GM08714 (cell line): Measurements from ENCODE around the gene INPP4B.

Experiments used
- H3K4me3 ChIP-seq: fragments of 200-500 bp; sonication (Bioruptor generic); 2 replicates; pipeline ENCODE4 v1.5.1; 2014; ENCODE audit warnings: mild to moderate bottlenecking, low read length, inconsistent platforms
- ZNF274 ChIP-seq: IDR thresholded peaks from 2 replicates; pipeline ENCODE4 v1.6.1; 2012; ENCODE audit warnings: mild to moderate bottlenecking, low read depth, low read length

Gene INPP4B

DNA sequence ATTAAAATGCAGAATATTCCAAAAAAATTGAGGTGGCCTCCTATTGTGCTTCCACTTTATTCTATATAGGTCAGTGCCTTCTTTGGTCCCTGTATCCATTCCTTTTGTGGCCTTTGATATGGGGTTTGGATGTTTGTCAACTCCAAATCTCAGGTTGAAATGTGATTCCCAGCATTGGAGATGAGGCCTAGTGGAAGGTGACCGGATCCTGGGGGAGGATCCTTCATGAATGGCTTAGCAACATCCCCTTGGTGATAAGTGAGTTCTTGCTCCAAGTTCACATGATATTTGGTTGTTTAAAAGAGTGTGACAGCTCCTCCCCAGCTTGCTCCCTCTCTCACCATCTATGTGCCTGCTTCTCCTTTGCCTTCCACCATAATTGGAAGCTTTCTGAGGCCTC lies 380.6 kb downstream of the INPP4B start:
- no peak for TF ChIP-seq ZNF274
- H3K4me3 ChIP-seq, result no peak overlapping the region

DNA sequence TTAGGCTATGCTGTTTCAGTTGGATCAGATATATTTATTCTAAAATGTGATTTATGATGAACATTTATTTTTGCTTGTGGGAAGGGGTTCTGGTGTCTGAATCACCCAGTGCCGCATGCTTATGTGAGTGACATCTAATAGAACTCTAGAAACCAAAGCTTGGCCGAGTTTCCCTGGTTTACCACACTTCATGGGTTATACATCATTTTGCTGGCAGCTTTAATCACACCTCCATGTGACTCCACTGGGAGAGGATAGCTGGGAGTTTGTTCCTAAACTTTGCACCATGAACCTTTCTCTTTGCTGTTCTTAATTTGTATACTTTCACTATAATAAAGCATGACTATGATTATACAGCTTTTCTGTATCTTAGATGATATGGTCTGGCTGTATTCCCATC lies 382.9 kb downstream of the INPP4B start:
- no peak overlapping the region for H3K4me3 ChIP-seq
- TF ChIP-seq ZNF274, result no peak

DNA sequence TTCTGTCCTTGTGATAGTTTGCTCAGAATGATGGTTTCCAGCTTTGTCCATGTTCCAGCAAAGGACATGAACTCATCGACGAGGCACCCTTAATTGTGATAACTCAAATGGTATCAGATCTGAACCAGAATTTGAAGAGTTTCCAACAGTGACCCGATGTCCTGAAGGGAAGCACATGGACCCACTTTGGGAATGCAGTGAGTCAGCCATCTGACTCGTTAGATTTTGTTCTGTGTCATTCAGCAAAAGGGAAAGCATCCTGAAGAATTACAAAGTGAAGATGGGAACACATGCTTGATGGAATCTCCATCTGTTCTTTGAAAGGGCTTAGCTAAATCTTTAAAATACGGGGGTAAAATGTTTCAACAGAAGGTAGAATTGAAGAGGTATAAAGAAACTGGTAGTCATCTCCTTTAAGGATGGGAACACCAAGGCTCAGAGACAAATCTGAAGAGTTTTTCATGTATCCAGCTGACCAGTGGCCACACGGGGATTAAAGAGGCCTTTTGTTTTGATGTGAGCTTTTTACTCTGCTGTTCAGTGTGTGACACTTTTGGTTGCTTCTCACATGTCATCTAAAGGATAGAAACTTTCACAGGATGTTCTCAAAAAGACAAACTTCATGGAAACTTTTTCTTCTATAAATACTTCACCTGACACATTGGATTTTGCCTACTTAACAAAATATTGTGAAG lies 393.8 kb downstream of the INPP4B start:
- H3K4me3 ChIP-seq, result no peak overlapping the region
- TF ChIP-seq ZNF274, result no peak

DNA sequence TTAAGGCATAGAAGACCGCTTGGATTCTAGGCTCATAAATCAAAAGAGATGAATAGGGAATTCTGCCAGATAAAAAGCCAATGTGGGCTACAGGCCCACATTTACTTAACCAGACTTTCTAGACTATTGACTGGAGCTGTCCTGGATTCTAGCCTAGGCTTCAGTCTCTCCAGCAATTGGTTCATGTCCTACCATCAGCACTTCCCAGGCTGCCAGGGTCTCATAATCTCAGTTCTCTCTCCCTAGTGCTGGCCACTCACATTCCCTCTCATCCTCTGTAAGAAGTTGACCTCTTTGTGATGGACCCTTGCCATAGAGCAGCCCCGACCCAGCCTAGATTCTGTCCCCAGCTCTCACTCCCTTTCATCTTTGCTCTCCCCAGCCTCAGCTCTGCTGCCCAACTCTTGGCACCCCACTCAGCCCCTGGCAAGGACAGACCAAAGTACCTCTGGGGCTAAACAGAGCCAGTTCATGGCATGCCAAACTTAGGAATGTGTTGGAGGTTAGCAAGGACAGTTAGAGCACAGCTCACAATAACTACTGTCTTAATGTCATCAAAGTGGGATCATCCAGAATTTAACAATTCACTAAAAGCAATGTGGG lies 396.2 kb downstream of the INPP4B start:
- TF ChIP-seq ZNF274, result no peak
- no peak overlapping the region for H3K4me3 ChIP-seq

DNA sequence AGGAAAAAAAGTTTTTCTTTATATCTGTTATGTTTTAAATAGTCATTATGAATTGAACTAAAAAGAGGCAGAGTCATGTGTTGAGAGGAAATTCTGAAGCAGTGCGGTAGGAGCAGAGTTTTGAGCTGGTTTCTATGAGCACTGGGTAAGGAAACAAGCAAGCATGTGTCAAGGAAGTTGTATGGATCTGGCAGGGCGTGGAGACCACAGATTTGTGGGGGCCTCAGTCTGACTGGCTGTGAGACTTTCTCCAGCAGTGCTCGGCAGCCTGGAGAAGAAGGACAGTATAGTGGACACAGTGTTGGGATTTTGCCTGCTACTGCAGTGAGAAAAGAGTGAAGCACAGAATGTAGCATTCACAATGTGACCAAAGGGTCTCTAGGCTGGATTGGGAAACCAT lies 399.1 kb downstream of the INPP4B start:
- H3K4me3 ChIP-seq, result no peak overlapping the region
- TF ChIP-seq ZNF274, result no peak

DNA sequence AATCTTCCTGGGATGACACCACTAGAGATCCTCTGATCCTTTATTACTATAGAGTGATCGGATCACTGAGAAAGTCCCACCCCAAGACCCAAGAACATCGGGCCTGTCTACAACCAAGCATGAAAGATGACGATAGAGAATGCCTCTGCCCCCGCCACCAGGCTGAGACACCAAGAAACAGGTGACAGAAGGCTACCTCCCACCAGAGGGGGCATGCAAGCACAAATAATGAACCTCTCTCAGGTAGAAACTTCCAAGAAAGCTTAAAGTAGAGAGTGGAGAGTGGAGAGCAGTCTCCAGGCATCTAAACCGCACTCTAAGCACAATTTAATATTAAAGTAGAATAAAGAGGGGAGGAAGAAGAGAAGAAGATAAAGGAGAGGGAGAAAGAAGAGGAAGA lies 402.6 kb downstream of the INPP4B start:
- TF ChIP-seq ZNF274, result no peak
- H3K4me3 ChIP-seq, result no peak overlapping the region

DNA sequence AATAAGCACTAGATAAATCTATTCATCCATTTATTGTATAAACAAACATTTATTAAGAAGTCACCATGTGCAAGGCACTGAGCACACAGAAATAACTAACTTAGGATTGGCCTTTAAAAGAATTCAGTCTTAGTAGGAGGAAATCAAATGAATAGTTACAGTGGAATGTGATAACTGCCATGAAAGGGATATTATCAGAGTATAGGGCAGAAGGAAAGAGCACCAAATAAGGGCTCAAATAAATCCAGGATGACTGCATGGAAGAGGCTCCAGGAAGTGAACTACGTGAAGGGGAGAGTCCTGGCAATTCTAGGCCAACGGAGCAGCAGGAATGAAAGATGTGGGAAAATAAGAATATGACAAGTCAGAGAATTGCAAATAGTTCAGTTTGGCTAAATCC lies 406.0 kb downstream of the INPP4B start:
- H3K4me3 ChIP-seq, result no peak overlapping the region
- TF ChIP-seq ZNF274, result no peak

DNA sequence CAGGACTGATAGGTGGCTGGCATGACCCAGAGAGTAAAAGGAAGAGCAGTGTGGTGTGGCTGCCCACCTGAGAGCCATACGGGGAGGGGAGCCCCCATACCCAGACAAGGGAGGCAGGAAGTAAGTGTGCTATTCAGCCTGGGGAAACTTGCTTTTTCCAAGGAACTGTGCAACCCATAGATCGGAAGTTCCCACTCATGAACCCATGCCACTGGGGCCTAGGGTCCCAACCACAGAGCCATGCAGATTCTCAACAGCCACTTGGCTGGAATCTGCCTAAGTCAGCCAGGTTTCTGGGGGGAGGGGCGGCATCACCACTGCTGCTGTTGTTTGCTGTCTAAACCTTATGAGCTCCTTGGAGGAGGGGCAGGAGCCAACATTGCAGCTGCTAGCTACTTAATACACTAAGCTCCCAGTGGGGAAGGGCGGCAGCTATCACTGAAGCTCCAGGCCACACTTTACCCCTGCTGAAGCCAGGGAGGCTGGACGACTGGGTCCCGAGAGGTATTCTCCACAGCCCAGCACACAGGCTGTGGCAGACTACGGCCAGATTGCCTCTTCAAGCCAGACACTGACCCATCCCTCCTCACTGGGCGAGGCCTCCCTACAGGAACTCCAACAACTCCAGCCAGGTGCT lies 410.4 kb downstream of the INPP4B start:
- TF ChIP-seq ZNF274, result no peak
- H3K4me3 ChIP-seq, result no peak overlapping the region

DNA sequence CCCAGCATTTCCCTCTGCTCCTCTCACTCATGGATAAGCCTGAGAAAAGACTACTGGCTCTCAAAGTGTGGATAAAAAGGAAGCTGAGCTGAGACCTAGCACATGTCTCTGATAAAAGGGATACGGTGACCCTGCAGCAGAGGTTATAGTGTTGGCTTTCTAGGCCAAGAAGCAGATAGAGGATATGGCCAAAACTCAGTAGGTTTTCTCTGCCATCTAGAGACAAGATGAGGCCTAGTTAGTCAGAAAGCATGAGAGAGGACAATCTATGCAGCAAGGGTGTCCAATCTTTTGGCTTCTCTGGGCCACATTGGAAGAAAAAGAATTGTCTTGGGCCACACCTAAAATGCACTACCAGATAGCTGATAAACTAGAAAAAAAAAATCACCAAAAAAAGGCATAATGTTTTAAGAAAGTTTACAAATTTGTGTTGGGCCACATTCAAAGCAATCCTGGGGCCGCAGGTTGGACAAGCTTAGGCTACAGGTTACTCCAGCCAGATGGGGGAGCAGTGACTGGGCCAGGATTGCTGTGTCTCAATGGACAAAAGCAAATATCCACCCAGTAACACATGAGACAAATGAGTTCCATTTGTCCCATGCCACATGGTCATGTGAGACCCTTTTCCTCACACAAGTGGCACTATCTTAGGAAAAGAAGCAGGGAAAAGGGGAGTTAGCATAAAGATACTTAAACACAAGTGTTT lies 411.4 kb downstream of the INPP4B start:
- TF ChIP-seq ZNF274, result no peak
- H3K4me3 ChIP-seq, result no peak overlapping the region

DNA sequence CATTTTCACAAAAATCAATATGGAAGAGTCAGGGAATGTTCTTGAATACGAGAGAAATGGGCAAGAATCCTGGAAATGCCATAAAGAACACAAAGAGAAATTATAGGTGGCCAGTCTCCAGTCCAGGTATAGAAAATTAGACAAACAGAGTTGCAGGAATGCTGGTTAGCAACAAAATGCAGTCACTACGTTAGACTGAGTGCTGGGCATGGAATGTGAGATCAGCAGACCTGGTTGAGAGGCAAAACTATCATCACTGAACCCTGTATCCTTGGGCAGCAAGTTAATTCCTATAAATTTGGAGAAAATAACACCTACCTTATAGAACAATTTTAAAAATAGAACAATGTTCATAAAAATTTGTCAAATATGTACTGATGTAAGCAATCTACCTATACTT lies 417.4 kb downstream of the INPP4B start:
- H3K4me3 ChIP-seq, result no peak overlapping the region
- TF ChIP-seq ZNF274, result no peak

DNA sequence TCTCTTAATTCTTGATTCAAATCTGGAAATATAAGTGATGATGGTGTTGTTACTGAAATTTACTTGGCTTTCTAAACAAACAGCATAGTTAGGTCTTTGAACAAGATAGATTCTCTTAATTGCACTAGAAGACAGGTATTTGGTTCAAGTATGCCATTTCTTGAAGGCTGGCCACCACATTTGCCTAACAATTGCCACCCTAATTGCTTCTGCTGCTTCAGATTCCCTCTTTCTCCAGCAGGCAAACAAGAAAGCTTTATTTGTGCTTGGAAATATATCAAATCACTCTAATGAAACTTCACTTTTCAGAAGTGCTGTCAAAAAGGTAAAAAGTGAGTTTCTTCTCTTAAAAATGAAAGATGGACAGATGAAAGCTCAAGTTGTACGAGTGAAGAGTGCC lies 418.6 kb downstream of the INPP4B start:
- H3K4me3 ChIP-seq, result no peak overlapping the region
- TF ChIP-seq ZNF274, result no peak

DNA sequence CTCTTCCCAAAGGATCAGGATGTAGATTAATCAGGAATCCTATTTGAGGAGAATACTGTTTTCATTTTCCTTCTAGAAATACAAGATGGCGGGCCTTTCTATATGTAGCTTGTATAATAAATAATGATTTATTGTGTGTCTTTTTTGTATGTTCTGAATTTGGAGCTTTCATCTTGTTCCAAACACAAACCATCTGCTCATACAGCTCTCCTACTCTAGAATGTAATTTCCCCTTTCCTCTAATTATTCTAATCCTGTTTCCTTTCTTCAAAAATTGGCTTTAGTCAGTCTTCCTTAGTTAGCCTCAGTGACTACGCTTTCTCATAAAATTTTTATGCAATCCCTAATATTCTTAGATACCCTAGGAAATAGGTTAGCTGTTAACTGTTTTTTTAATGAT lies 422.2 kb downstream of the INPP4B start:
- H3K4me3 ChIP-seq, result no peak overlapping the region
- no peak for TF ChIP-seq ZNF274

DNA sequence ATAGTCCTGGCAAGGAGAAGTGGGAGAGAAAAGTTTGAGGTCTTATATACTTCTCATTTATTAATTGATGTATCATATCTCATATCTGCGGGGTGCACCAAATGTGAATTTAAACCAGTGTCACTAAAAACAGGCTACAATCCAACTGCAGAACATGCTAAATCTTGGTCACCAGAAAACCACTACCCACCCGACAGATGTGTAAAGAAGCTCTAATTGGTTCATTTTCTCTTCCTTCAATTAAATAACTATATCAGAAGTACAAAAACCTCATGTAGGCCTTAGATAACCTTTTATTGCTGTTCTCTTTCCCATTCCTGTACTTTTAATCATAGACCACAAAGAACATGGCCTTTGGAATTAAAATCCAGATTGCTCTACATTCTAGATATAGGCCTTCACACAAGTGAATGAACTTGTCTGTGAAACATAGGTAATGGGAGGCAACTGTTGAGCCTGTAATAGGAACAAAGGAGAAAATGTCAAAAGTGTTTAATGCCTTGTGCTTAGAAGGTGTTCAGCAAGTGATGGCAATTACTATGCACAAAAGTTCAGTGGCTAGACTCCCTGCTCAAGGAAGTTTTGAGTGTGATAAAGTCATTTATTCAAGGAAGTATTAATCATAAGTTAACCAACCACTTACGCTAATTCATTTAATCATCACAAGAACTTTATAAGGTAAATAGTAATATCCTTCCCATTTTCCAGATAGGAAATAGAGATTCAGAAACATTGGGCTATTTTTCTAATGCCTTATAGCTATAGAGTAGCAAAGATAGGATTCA lies 425.6 kb downstream of the INPP4B start:
- TF ChIP-seq ZNF274, result no peak
- H3K4me3 ChIP-seq, result no peak overlapping the region

DNA sequence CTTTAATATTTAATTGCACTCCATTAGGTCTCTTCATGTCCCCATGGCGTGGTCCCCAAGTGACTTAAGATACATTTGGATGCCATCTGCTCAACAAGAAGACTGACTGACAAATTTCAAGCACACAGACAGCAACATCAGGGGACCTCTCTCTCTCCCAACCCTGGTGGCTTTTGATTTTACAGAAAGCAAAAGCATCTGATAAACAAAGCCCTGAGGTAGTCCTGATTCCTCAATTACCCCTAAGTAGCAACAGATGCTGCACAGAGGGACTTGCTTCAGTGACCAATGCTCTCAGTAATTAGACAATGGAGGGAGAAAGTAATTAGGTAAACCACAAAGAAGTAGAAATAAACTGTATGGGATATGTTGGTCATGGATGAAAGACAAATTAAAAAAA lies 426.4 kb downstream of the INPP4B start:
- TF ChIP-seq ZNF274, result no peak
- H3K4me3 ChIP-seq, result no peak overlapping the region

DNA sequence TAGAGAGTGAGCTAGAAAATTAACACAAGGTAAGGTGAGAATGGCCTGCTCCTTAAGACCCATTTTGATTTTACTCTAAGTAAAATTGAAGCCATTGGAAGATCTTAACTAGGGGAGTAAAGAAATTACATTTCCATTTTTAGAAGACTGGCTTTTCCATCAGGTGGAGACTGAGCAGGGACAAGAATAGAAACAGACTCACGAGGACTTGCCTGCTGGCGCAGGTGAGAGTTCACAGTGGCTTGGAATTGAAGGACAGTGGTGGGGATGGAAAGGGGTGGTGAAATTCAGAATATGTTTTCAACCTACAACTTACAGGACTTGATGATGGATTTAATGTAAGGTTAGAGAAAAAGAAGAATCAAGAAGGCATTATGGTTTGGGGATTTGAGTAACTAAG lies 427.4 kb downstream of the INPP4B start:
- no peak for TF ChIP-seq ZNF274

More for the DNA sequence above, 427.4 kb downstream of the INPP4B start:
- H3K4me3 ChIP-seq, result no peak overlapping the region
